SJCRH30 (cell line): ENCODE results near the gene TENM4. TPM values are rescaled to one million over a fixed set of nuclear protein-coding genes. Genes with fewer than 3 reads are reported as not detected.

Experiments
- DNase-seq, 2 experiments: peaks; one replicate each; pipeline ENCODE4 v3.0.0-alpha.2; 2015 to 2020
- H3K27ac ChIP-seq: fragments of 250-450 bp; sonication (Bioruptor Pico); 2 replicates; pipeline ENCODE4 v1.5.1; 2020; ENCODE audit warnings: mild to moderate bottlenecking, moderate library complexity
- H3K27me3 ChIP-seq: fragments of 250-450 bp; sonication (Bioruptor Pico); 2 replicates; pipeline ENCODE4 v1.5.1; 2020; ENCODE audit warnings: mild to moderate bottlenecking, moderate library complexity
- H3K36me3 ChIP-seq: fragments of 250-450 bp; sonication (Bioruptor Pico); 2 replicates; pipeline ENCODE4 v1.5.1; 2020; ENCODE audit warnings: mild to moderate bottlenecking, moderate library complexity
- H3K4me1 ChIP-seq: fragments of 250-450 bp; sonication (Bioruptor Pico); 2 replicates; pipeline ENCODE4 v1.5.1; 2020; ENCODE audit warnings: mild to moderate bottlenecking, moderate library complexity
- H3K4me3 ChIP-seq: fragments of 250-450 bp; sonication (Bioruptor Pico); 2 replicates; pipeline ENCODE4 v1.5.1; 2020; ENCODE audit warnings: mild to moderate bottlenecking, moderate library complexity
- H3K9me3 ChIP-seq: fragments of 250-450 bp; sonication (Bioruptor Pico); replicated peaks from 2 replicates; pipeline ENCODE4 v1.5.1; 2020; ENCODE audit warnings: mild to moderate bottlenecking, moderate library complexity
- total RNA-seq: library from RNA; depleted of rRNA; stranded (reverse); fragments of >200 nt; shearing (Covaris generic); gene quantifications from 2 replicates; pipeline ENCODE4 v1.2.3, GENCODE V29; 2014

TENM4 gene
- total RNA-seq, 1 experiment from 2014 or later = 0.53 TPM

DNA sequence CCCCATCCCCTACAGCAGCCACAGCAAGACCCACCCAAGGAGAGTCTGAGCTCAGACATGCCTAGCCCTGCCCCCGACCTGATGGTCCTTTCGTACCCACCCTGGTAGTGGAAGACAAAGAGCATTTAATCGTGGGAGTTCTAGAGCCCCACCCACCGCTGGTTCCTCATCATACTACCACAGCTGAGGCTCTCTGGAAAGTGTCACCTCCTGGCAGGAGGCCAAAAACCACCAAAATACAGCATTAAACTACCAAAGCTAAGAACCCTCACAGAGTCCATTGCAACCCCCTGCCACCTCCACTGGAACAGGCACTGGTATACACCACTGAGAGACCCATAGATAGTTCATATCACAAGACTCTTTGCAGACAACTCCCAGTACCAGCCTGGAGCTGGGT lies 311.1 kb downstream of the TENM4 start:
- no peak overlapping the region for H3K27ac ChIP-seq
- no peaks in the 10 kb centered on the region for H3K27me3 ChIP-seq
- no peaks in the 10 kb centered on the region for H3K4me1 ChIP-seq
- H3K4me3 ChIP-seq = no peak overlapping the region
- H3K9me3 ChIP-seq = no peaks in the 10 kb centered on the region
- H3K36me3 ChIP-seq = no peaks in the 10 kb centered on the region
- DNase-seq = no peak

DNA sequence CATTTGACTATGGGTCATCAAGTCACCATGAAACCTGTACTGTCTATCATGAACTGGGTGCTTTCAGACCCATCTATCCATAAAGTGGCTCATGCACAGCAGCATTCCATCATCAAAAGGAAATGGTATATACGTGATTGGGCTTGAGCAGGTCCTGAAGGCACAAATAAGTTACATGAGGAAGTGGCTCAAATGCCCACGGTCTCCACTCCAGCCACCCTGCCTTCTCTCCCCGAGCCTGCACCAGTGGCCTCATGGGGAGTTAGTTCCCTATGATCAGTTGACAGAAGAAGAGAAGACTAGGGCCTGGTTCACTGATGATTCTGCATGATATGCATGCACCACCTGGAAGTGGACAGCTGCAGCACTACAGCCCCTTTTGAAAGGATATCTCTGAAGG lies 312.5 kb downstream of the TENM4 start:
- Histone ChIP-seq H3K36me3 (no peaks in the 10 kb centered on the region), H3K4me3 (no peak overlapping the region), H3K27ac (no peak overlapping the region), H3K4me1 (no peaks in the 10 kb centered on the region), H3K9me3 (no peaks in the 10 kb centered on the region), H3K27me3 (no peaks in the 10 kb centered on the region)
- no peak for DNase-seq

DNA sequence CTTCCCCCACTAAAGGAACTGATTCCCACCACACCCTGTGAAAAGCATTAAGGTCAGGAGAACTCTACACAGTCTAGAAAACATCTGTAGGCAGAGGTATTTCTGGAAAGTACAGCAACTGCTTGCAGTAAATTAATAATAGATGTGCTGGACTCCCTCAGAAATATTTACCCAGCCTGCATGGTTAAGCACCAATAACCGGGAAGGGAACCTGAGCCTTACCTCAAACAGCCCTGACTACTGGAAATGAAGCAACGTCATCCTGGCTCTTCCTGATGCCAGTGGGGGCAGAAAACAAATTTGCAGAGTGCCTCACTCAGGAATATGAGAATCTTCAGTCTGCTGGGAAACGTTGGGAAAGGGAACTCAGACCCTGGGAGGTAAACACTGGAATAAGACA lies 318.1 kb downstream of the TENM4 start:
- Histone ChIP-seq H3K4me3 (no peak overlapping the region), H3K27me3 (no peaks in the 10 kb centered on the region), H3K27ac (no peak overlapping the region), H3K4me1 (peaks cover 28% of the 10 kb centered on the region), H3K36me3 (no peaks in the 10 kb centered on the region), H3K9me3 (no peaks in the 10 kb centered on the region)
- DNase-seq = no peak

DNA sequence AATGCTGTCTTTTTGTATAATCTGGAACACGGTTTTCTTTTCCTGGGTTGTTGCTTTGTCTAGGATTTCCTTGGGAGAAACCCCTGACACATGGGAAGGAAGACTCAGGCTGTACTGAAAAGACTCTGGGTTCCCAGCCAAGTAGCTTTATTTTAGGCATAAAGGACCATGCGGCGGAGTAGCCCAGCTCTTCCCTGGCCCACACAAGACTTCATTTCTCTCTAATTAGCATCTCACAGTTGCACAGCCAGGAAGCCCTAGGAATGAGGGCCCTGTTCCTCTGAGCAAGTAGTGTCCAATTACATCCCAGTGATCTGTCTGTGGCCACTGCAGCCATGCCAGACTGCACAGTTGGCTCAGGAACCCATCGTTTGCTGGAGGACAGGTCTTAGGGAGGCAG lies 319.5 kb downstream of the TENM4 start:
- H3K36me3 ChIP-seq = no peaks in the 10 kb centered on the region
- no peaks in the 10 kb centered on the region for H3K9me3 ChIP-seq
- peak; percentile 61 to 78 for DNase-seq
- no peaks in the 10 kb centered on the region for H3K27me3 ChIP-seq
- H3K4me3 ChIP-seq = no peak overlapping the region
- H3K4me1 ChIP-seq = peaks cover 31% of the 10 kb centered on the region
- H3K27ac ChIP-seq = peak overlapping the region; percentile 57

DNA sequence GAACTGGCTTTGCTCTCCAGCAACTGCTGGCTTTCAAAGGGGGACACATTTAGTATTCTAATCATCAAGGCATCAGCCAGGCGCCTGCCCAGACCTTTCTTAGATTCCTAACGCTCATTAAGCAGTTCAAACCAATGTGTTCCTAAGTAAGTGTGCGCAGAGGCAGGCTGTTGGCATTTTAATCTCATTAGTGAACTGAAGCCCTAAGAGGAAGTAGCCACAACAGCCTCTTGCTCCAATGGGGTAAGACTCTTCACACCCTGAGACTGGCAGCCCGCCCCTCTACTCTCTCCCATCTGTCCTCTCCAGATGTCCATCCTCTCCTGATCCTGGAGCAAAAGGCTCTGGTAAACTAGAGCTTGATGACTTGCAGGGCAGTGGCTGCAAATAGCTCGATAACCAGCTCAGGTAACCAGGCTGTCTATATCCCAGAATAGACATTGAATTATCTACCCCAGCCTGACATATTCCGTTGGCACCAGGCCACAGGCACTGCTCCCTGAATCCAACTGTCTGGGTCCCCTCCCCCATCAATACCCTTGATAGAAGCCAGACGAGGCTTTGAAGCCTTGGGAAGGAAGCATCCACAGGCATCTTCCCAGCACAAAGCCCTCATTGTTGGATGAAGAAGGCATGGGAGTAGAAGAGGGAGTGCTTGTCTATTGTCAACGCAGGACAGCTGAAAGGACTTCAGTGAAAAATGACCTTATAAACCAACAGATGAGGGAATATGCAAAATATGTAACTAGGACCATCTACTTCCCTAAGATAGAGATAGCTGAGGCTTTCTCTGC lies 321.1 kb downstream of the TENM4 start:
- peaks cover 31% of the 10 kb centered on the region for H3K4me1 ChIP-seq
- no peaks in the 10 kb centered on the region for H3K9me3 ChIP-seq
- H3K27ac ChIP-seq = peak overlapping the region; percentile 51
- H3K4me3 ChIP-seq = no peak overlapping the region
- no peaks in the 10 kb centered on the region for H3K36me3 ChIP-seq
- H3K27me3 ChIP-seq = no peaks in the 10 kb centered on the region
- peak; percentile 57 to 79 for DNase-seq

DNA sequence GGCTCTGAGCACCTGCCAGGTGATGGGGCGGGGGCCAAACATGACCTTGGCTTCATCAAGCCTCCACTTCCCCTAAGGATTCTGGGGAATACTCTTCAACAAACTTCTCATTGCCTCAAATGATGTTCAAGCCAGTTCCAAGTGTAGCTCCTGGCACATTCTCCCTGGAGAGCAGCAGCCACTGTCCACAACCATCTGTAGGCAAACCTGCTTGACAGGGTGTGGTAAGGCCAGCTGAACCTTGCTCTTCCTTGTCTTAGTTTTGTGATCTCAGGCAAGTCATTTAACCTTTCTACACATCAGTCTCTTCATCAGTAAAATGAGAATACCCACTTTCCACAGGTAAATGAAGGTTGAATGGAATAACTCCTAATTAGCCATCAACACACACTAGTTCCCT lies 323.3 kb downstream of the TENM4 start:
- H3K4me3 ChIP-seq = no peak overlapping the region
- no peaks in the 10 kb centered on the region for H3K9me3 ChIP-seq
- peaks cover 31% of the 10 kb centered on the region for H3K4me1 ChIP-seq
- no peaks in the 10 kb centered on the region for H3K27me3 ChIP-seq
- H3K36me3 ChIP-seq = no peaks in the 10 kb centered on the region
- DNase-seq = no peak
- no peak overlapping the region for H3K27ac ChIP-seq

DNA sequence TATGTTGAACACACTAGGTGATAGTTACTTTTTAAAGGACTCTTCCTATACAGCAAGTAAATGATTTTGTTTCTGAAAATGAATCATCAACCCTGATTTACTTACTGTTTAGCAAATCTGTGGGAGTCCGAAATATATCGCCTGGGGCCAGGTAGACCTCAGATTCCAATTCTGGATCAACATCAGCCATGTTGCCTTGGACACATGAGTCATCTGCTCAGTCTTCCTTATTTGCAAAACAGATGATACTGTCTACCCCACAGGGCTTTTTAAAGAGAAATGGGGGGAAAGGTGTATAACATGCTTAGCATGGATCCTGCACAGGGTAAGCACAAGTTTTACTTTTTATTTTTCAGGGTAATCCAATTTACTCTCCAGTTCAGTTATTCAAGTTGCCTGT lies 324.2 kb downstream of the TENM4 start:
- Histone ChIP-seq H3K36me3 (no peaks in the 10 kb centered on the region), H3K27me3 (no peaks in the 10 kb centered on the region), H3K9me3 (no peaks in the 10 kb centered on the region), H3K27ac (peak overlapping the region; percentile 31), H3K4me3 (no peak overlapping the region), H3K4me1 (peaks cover 28% of the 10 kb centered on the region)
- peak; percentile 22 to 51 for DNase-seq

DNA sequence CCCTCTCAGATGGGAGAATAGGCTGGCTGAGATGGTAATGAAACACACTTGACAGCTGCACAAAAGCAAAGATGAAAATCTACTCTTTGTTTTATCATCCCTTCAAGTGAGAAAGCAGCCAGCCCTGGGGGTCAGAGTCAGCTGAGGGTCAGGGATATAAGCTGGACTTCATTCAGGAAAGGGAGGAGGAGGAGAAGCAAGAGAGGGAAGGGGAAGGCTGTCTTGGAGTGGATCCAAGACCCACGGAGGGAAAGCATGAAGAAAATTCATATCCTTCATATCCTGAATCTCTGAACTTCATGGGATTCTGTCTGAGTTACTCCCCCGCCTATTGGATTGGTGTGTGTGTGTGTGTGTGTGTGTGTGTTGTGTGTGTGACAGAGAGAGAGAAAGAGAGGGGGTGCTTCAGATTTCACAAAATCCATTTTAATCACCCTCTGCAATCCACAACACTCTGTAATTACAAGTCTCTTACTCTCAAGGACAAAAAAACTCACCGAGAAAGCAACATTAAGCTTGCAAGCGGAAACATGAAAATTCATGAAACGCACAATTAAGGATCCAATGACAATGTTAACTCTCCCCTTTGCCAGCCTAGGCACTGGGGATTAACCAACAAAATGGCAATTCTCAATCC lies 327.7 kb downstream of the TENM4 start:
- Histone ChIP-seq H3K9me3 (no peaks in the 10 kb centered on the region), H3K4me1 (peaks cover 3% of the 10 kb centered on the region; the same call in 1 of the 2 replicates)

DNA sequence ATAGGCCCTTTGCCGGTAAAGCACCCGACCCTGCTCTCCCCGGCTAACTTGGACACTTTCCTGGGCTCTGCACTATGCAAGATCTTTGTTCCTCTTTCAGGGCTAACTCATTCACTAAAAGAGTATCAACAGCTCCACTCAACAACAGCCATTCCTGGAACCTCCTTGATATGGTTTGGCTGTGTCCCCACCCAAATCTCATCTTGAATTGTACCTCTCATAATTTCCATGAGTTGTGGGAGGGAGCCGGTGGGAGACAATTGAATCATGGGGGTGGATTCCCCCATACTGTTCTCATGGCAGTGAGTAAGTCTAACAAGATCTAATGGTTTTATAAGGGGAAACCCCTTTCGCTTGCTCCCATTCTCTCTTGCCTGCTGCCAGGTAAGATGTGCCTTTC lies 330.0 kb downstream of the TENM4 start:
- no peak overlapping the region for H3K4me3 ChIP-seq
- no peaks in the 10 kb centered on the region for H3K36me3 ChIP-seq
- no peaks in the 10 kb centered on the region for H3K9me3 ChIP-seq
- no peaks in the 10 kb centered on the region; the same call in 1 of the 2 replicates for H3K27me3 ChIP-seq
- no peaks in the 10 kb centered on the region for H3K4me1 ChIP-seq
- H3K27ac ChIP-seq = no peak overlapping the region
- no peak for DNase-seq

More for the DNA sequence above, 327.7 kb downstream of the TENM4 start:
- H3K36me3 ChIP-seq = no peaks in the 10 kb centered on the region
- H3K27ac ChIP-seq = no peak overlapping the region
- H3K4me3 ChIP-seq = no peak overlapping the region
- DNase-seq = no peak
- H3K27me3 ChIP-seq = no peaks in the 10 kb centered on the region

DNA sequence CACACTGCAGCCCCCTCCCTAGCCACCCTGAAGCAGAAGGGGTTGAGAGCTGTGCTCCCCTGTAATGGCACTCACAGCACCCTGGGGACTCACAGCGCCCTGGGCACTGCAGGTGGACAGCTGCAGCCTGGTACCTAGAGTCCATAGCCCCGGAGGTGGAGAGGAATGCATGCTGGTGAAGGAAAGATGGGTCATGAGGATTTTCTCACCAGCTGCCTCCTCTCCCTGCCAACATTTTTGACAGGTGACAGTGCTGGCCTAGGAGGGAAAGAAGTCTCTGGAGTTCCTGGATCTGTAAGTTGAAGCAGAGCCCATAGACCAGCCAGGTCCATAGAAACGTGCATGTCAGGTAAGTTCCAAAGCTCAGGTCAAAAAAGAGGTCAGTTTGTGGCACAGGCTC lies 330.5 kb downstream of the TENM4 start:
- H3K27me3 ChIP-seq = no peaks in the 10 kb centered on the region; the same call in 1 of the 2 replicates
- H3K36me3 ChIP-seq = no peaks in the 10 kb centered on the region
- H3K4me1 ChIP-seq = no peaks in the 10 kb centered on the region
- no peak for DNase-seq
- H3K9me3 ChIP-seq = no peaks in the 10 kb centered on the region
- H3K27ac ChIP-seq = no peak overlapping the region
- no peak overlapping the region for H3K4me3 ChIP-seq

DNA sequence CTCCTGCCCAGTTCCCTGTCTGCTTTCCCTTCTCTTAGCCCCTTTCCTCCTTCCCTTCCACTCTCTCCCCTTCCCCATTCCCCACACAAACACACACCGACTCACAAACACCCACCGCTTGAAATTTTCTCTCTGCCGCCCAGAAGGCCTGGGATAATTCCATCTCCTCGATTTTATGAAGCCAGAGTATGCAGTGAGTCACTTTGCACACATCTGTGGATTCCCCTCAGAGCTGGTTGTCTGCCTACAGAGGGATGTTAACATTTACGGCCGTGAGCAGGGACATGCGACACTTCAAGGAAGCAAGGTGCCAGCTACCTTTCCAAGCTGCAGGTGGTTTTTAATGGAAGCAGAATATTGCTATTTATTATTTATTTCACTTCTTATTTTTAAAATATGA lies 332.0 kb downstream of the TENM4 start:
- no peak for DNase-seq
- H3K36me3 ChIP-seq = no peaks in the 10 kb centered on the region
- no peaks in the 10 kb centered on the region for H3K9me3 ChIP-seq
- H3K4me3 ChIP-seq = no peak overlapping the region
- H3K27me3 ChIP-seq = no peaks in the 10 kb centered on the region; the same call in 1 of the 2 replicates
- H3K4me1 ChIP-seq = no peaks in the 10 kb centered on the region
- no peak overlapping the region for H3K27ac ChIP-seq

DNA sequence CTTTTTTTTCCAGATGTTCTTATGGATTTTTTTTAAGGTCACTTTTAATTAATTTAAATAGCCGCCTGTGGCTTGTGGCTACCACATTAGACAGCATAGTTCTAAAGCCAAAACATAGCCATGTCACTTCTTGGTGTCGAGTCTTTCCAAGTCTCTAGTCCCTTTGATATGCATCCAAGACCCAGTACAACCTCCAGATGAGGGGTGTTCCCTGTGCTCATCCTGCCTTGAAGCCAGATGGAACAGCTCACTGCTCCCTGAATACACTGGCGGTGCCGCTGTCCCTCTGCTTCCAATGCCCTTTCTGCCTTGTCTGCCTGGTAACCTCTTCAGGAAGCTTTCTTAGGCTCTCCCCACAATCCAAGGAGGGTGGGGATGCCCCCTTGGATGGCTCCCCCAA lies 338.0 kb downstream of the TENM4 start:
- H3K4me1 ChIP-seq = no peaks in the 10 kb centered on the region
- no peak for DNase-seq
- H3K27ac ChIP-seq = no peak overlapping the region
- no peaks in the 10 kb centered on the region; the same call in 1 of the 2 replicates for H3K27me3 ChIP-seq
- no peaks in the 10 kb centered on the region for H3K36me3 ChIP-seq
- no peaks in the 10 kb centered on the region for H3K9me3 ChIP-seq
- no peak overlapping the region for H3K4me3 ChIP-seq

DNA sequence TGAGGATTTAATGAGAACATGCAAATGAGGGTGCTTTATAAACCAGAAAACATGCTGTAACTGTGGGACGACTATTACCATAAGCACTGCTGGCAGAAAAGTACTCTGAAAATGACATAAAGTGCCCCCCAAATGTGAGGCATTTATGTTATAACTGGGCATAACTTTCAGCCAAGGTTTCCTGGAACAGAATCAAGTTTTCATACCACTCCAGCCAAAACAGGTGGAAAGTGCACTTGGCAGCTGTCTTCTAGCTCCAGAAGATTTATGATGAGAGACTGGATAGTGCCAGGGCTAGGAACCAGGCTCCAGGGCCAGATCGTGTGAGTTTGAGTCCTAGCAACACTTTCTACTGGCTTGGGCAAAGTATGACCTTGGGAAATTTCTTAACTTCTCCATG lies 339.2 kb downstream of the TENM4 start:
- Histone ChIP-seq H3K27ac (no peak overlapping the region), H3K4me1 (no peaks in the 10 kb centered on the region), H3K4me3 (no peak overlapping the region), H3K9me3 (no peaks in the 10 kb centered on the region), H3K36me3 (no peaks in the 10 kb centered on the region), H3K27me3 (no peaks in the 10 kb centered on the region; the same call in 1 of the 2 replicates)
- no peak for DNase-seq

DNA sequence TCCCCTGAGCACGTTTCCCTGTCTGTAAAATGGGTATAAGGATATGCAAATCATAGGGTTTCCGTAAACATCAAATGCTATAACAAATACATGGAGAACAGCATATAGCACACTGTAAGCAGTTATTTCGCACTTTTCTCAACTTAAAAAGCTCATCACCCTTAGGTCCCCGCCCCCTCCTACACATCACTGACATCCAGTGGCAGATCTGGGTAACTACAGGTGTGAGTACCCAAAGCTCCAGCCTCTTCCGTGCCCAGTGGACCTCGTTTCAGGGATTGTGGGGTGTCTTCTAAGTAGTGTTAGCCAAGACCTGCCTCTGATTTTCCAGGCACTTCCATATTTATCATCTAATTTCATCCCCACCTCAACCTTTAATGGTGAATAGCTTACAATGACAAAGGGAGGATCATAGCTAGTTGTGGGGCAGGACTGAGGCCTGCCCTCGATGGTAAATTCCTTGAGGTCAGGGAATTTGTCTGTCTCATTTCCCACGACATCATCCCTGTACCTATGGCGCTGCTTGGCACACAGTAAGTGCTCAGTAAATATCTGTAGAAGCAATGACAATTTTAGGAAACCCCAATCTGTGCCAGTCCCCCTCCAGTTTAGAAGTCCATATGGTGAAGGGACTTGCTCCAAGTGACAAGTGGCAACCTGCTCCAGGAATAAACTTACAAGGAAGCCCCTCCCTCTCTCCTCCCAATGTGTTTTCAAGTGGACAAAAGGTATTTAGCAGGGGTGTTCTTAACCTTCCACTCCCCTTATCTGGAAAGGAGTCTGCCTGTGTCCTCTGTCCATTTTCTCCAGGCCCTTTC lies 340.5 kb downstream of the TENM4 start:
- no peaks in the 10 kb centered on the region for H3K36me3 ChIP-seq

DNA sequence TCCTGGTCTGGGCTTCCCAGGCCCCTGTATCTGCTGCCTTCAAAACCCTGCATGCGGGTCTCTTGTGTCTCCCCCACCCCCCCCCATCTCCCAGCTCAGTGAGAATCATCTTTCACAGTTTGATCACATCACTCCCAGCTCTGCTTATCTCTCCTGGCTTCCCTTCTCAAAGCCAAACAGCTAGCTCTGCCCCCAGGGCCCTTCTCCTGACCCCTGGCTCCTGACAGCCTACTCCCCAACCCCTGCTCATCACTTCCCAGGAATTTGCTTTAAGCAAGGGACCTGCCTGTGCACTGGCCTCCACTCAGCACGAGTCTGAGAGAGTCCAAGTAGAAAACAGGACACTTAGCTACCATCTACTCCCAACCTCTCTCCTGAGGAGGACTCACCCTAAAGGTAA lies 342.7 kb downstream of the TENM4 start:
- Histone ChIP-seq H3K27me3 (no peaks in the 10 kb centered on the region), H3K9me3 (no peaks in the 10 kb centered on the region), H3K27ac (no peak overlapping the region), H3K4me3 (no peak overlapping the region), H3K4me1 (no peaks in the 10 kb centered on the region), H3K36me3 (no peaks in the 10 kb centered on the region)
- DNase-seq = no peak

More for the DNA sequence above, 340.5 kb downstream of the TENM4 start:
- peak; percentile 38 to 69 for DNase-seq
- H3K4me1 ChIP-seq = no peaks in the 10 kb centered on the region
- H3K4me3 ChIP-seq = no peak overlapping the region
- H3K9me3 ChIP-seq = no peaks in the 10 kb centered on the region
- no peaks in the 10 kb centered on the region for H3K27me3 ChIP-seq
- no peak overlapping the region for H3K27ac ChIP-seq
